Measurements from ENCODE around the gene KIAA0232.

KIAA0232 gene

DNA sequence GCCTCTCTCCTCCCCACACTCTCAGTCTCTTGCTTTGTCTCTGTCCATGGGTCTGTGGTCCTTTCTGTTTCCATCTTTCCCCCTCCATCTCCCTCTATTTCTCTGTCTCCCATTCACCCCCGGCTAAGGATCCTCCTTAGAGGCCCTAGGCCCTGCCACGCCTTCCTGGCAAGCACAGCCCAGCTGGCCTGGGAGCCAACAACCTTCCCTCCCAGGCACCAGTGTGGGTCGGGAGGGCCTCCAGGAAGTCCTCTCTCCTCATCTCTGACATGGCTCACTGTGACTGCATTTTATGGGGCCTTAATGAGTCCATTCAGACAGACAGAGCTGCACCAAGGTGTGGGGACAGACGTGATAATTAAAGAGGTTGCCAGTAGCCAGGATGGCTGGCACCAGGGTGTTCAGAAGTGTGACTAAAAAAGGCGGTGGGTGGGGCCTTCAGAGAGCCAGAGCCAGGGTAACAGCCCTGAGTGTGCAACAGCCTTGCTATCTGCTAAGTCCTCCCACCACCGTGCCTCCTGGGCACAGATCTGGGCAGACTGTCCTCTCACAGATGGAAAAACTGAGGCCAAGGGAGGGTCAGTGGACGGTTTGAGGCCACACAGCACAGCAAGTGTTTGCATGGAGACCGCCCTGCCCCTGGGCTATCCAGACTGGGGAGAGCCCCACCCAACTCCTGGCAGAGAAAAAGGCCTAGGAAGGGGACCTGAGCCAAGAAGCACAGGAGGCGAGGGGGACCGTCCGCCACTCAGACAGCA, 35.1 kb upstream of the KIAA0232 start:
- Histone ChIP-seq H3K36me3 (ENCODE audit: low read length) (no peaks in the 10 kb centered on the region), H3K79me2 (ENCODE audit: insufficient read depth, low read length) (no peaks in the 10 kb centered on the region), H3F3A (ENCODE audit: insufficient read depth) (no peaks in the 10 kb centered on the region), H3K4me3 (ENCODE audit: insufficient read depth, low read length, poor library complexity, severe bottlenecking) (no peak overlapping the region), H3K9me3 (ENCODE audit: insufficient read depth, low read length) (no peaks in the 10 kb centered on the region), H4K20me1 (ENCODE audit: low read depth, low read length) (no peaks in the 10 kb centered on the region), H3K9ac (ENCODE audit: low read length) (no peak overlapping the region), H3K4me2 (ENCODE audit: low read depth, low read length, poor library complexity, severe bottlenecking) (no peak overlapping the region), H3K9me2 (replicated peaks; ENCODE audit: insufficient read depth, low read length) (no peaks in the 10 kb centered on the region), H2AFZ (ENCODE audit: low read depth, low read length, severe bottlenecking) (no peak overlapping the region), H3K27ac (ENCODE audit: low read depth, low read length) (no peak overlapping the region), H3K27me3 (ENCODE audit: low read length) (no peaks in the 10 kb centered on the region)
- TF ChIP-seq CTCF (IDR thresholded peaks at IDR 0.05; ENCODE audit: insufficient read depth, low read length, poor library complexity, severe bottlenecking): no peak
- TF ChIP-seq EZH2phosphoT487 (conservative IDR thresholded peaks at IDR 0.05; ENCODE audit: low read length): no peak

- no peaks in the 10 kb centered on the region for H4K20me1 ChIP-seq (ENCODE audit: low read depth, low read length)
- H3K79me2 ChIP-seq (ENCODE audit: insufficient read depth, low read length): no peaks in the 10 kb centered on the region
- H3K9me3 ChIP-seq (ENCODE audit: insufficient read depth, low read length): no peaks in the 10 kb centered on the region
- no peaks in the 10 kb centered on the region for H3K36me3 ChIP-seq (ENCODE audit: low read length)
- no peaks in the 10 kb centered on the region for H3K9me2 ChIP-seq (replicated peaks; ENCODE audit: insufficient read depth, low read length)
- no peaks in the 10 kb centered on the region for H3K27me3 ChIP-seq (ENCODE audit: low read length)
- H3K4me2 ChIP-seq (ENCODE audit: low read depth, low read length, poor library complexity, severe bottlenecking): no peak overlapping the region
- no peaks in the 10 kb centered on the region for H3F3A ChIP-seq (ENCODE audit: insufficient read depth)
- H2AFZ ChIP-seq (ENCODE audit: low read depth, low read length, severe bottlenecking): no peak overlapping the region
- H3K9ac ChIP-seq (ENCODE audit: low read length): no peak overlapping the region
- TF ChIP-seq EZH2phosphoT487 (conservative IDR thresholded peaks at IDR 0.05; ENCODE audit: low read length): no peak
- H3K4me3 ChIP-seq (ENCODE audit: insufficient read depth, low read length, poor library complexity, severe bottlenecking): no peak overlapping the region
- no peak overlapping the region for H3K27ac ChIP-seq (ENCODE audit: low read depth, low read length)
These were observed 34.2 kb upstream of the KIAA0232 start for GRCh38 chr4:6748286-6748685.

GRCh38 chr4:6749340-6750171, 33.0 kb upstream of the KIAA0232 start:
- no peaks in the 10 kb centered on the region for H3K27me3 ChIP-seq (ENCODE audit: low read length)
- H3F3A ChIP-seq (ENCODE audit: insufficient read depth): no peaks in the 10 kb centered on the region
- H3K27ac ChIP-seq (ENCODE audit: low read depth, low read length): no peak overlapping the region
- H3K36me3 ChIP-seq (ENCODE audit: low read length): no peaks in the 10 kb centered on the region
- H4K20me1 ChIP-seq (ENCODE audit: low read depth, low read length): no peaks in the 10 kb centered on the region
- H3K9me2 ChIP-seq (replicated peaks; ENCODE audit: insufficient read depth, low read length): no peaks in the 10 kb centered on the region
- no peaks in the 10 kb centered on the region for H3K79me2 ChIP-seq (ENCODE audit: insufficient read depth, low read length)
- TF ChIP-seq EZH2phosphoT487 (conservative IDR thresholded peaks at IDR 0.05; ENCODE audit: low read length) (no peak), CTCF (IDR thresholded peaks at IDR 0.05; ENCODE audit: insufficient read depth, low read length, poor library complexity, severe bottlenecking) (no peak)
- no peaks in the 10 kb centered on the region for H3K9me3 ChIP-seq (ENCODE audit: insufficient read depth, low read length)
- no peak overlapping the region for H3K4me2 ChIP-seq (ENCODE audit: low read depth, low read length, poor library complexity, severe bottlenecking)
- no peak overlapping the region for H3K4me3 ChIP-seq (ENCODE audit: insufficient read depth, low read length, poor library complexity, severe bottlenecking)
- no peak overlapping the region for H3K9ac ChIP-seq (ENCODE audit: low read length)
- H2AFZ ChIP-seq (ENCODE audit: low read depth, low read length, severe bottlenecking): no peak overlapping the region

Measured in SU-DHL-6 (cell line).